GM18526 (cell line): Measurements from ENCODE around the gene CARMIL1.

Experiments used
- POLR2A ChIP-seq: IDR thresholded peaks from 3 replicates; pipeline ENCODE4 v1.6.1; 2011; ENCODE audit not compliant: insufficient read length; ENCODE audit errors: extremely low read depth

The CARMIL1 gene

DNA sequence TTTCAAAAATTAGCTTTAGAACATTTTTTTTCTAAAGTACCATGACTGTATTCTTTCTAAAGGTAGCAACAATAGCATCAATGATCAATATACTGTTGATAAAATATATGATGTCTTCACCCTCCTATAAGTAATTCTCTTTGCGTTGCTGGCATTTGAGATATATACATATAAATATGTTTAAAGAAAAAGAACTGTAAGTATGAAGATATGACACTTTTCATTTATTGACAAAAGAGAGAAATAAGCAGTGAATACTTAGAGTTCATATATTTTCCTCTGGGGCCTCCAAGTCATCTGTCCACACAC is 323.5 kb downstream of the CARMIL1 start:
- no peak for TF ChIP-seq POLR2A

DNA sequence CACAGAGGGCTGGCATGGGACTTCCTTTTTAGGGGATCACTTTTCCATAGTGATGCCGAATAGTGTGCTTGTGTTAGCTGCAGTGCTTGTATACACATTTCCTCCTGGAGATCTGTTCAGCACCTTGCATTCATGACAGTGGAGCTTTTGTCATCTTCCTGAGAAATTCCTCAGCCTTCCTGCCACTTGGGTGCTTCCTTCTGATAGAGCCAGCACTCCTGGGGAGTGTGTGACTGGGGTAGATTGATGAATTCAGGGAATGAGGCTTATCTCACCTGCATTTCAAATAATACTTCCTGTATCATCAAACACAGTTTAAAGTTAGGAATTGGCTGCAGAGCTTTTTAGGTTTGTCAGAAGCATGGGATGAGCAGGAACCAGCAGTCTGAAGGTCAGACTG is 324.1 kb downstream of the CARMIL1 start:
- TF ChIP-seq POLR2A = no peak

DNA sequence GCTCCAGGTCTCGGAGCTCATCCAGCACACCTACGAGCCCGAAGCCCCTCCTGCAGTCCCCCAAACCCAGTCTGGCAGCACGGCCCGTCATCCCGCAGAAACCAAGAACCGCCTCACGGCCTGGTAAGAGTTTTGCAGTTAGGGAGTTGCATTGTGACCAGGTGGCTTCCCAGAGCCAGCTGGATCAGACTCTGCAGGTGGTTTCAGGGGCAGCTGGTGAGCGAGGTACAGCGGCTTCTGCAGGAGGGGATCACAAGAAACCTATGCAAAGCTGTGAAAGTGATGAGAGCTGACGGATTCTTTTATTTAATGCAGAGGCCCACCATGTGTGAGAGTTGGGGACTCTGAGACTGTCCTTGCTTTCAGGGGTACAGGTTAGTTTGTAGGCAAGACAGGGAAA is 327.0 kb downstream of the CARMIL1 start:
- TF ChIP-seq POLR2A = no peak

DNA sequence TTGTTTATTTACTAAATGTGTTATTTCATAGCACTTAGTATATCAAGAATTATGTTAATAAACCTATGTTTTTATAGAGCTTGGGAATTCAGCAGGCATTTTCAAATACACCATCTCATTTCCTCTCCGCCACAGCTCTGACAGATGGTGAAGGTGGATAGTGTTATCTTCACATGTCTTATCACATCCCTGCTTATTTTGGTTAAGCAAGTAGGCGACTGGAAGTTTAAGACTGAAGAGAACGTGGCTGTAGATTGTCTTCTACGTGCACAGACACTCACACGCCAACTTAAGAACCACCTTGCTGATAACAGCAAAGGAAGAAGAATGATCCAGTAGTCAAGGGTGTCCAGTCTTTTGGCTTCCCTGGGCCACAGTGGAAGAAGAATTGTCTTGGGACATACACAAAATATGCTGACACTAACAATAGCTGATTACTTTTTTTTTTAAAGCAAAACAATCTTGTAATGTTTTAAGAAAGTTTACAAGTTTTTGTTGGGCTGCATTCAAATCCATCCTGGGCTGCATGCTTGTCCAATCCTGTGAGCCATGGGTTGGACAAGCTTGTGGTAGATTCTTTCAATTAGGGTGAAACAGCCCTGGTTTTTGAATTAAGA is 329.5 kb downstream of the CARMIL1 start:
- no peak for TF ChIP-seq POLR2A

DNA sequence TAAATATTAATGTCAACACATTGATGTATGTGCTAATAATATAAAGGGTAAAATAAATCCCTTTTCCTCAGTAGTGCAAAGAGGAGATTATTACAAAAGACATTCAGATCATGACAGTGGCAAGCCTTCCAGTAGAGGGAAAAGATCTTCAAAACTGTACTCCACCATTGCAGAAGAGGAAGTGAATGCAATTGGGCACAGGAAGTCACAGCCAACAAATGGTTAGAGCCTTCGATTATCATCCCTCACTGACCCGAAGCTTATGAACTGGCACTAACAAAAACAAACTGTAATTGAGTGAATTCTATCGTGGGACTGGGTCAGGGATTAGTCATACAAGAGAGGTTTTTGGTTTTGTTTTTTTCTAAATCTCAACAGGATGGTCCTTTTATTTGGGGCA is 333.5 kb downstream of the CARMIL1 start:
- TF ChIP-seq POLR2A = no peak

DNA sequence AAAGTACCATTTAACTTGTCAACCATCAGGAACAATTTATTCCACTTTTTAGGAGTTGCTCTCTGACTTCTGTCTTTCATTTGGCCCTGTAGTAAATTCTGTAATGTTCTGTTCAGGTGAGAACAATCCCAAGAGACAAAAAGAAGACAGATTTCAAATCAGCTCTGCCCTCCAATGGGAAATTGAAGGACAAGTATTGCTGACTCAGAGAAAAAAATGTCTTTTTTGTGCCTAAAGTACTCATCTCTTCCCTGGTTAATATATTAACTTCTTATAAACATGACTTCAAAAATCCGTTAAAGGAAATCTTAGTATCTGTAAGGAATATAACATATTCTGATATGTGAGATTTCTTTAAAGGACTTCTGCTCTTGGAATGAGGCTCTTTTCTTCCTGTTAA is 334.2 kb downstream of the CARMIL1 start:
- TF ChIP-seq POLR2A = no peak

DNA sequence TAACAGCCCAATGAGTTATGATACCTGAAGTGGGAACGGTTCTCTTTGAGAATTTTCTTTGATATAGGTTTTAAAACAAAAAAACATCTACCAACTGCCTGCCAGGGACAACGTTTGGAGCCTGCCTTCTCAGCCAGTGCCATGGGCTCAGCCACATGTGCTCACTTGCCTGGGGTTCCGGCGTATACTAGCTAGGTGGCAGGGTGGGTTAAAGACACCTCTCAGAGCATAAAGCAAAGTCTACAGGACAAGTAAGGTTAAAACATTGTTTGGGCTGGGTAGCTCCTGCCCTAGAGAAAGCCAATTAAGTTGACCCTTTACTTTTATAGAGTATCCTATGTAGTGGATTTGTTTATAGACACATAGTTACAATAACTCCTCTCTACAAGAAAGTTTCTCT is 334.9 kb downstream of the CARMIL1 start:
- TF ChIP-seq POLR2A = no peak

DNA sequence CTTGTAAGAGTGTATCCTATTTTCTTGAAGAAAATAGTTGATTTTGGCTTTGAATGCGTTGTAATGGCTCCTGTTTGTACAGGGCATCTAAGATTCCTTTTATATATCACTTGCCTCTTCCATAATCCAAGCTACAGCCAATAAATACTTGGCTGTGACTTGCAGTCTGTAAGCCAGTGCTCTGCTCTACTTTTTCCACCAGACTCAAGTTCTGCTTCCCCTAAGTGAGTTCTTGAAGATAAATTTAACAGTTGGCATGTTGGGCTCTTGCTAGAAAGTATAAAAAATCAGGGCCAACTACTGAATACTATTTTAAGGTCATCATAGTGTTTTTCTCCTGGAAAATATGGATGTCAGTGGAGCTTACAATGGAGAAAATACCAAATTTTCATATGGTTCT is 336.3 kb downstream of the CARMIL1 start:
- no peak for TF ChIP-seq POLR2A

DNA sequence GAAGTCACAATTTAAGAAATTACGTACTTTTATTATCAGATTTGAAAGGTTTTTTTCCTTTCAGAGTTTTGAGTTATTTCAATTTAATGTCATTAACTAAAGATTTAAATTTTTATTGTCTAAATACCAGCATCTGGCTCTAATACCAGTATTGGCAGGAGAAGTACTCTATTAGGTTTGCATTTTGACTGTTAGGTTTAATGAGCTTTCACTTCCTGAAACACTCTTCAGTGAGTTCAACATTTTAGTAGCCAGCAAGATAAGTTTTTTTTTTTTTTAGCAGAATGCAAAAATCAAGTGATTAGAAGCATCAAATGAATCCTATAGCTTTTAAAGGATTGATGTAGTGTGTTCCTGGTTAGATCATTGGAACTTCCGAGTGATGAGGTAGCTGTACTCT is 338.8 kb downstream of the CARMIL1 start:
- TF ChIP-seq POLR2A = no peak

DNA sequence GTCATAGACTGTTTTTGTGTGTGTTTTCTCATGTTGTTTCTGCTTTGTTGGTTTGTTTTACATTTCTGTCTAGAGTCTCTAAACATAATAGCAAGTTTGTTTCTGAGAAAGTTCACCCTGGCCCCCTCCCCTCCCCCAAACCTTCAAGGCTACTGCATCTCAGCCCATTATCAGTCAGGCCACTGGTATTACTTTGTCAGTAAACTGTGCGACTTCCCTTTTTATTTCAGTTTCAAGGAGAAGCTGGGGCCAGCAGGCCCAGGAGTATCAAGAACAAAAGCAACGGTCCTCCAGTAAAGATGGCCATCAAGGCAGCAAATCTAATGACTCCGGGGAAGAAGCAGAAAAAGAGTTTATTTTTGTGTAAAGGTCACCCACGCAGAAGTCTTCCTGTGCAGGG is 340.0 kb downstream of the CARMIL1 start:
- no peak for TF ChIP-seq POLR2A

DNA sequence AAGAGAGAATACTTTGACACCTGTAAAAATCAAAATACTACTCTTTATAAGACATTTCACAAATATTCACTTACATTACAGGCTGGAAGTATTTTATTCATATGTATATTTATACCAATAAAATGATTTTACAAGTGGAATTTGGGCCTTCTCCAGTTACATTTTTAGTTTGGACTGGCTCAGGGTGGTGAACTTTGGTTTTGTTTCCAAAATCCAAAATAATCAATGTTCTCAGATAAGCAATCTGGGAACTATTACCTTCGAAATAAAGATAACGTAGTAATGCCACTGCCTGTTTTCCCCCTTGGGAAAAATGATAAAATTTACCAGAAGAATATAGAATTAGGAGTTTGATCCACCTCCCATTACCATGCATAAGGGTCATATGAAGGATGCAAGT is 341.2 kb downstream of the CARMIL1 start:
- no peak for TF ChIP-seq POLR2A

DNA sequence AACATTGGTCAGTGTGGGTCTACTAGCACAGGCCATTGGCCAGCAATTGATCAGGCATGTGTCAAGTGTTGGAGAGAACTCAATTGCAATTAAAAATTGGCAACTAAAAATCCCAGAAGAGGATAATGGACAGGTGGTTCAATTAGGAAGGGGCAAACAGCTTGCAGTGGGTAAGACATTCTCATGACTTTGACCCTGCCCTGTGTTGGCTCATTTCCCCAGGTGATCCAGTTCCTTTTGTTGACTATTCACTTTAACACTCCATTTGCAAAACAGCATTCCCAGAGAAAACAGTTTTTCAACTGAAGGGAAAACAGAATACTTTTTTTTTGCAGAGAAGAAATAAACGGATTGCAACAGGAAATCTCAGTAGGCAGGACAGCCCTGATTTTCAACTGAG is 343.9 kb downstream of the CARMIL1 start:
- no peak for TF ChIP-seq POLR2A

DNA sequence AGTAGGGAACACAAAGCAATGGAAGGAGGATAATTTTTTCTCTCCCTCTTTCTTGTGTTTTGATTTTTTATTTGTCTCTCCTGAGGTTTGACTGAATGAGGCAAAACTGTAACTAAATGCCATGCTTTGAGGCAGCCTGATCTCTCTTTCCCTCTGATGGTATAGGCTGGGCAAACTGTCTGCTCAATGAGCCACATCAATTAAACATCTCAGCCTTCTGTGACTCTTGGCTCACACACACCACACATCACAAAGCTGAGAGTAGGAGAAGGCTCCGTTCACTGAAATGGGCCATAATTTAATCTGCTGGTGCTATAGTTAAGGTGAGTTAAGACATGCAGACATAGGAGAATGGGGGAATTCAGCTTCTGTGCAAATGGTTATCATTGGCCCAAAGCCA is 344.7 kb downstream of the CARMIL1 start:
- no peak for TF ChIP-seq POLR2A

DNA sequence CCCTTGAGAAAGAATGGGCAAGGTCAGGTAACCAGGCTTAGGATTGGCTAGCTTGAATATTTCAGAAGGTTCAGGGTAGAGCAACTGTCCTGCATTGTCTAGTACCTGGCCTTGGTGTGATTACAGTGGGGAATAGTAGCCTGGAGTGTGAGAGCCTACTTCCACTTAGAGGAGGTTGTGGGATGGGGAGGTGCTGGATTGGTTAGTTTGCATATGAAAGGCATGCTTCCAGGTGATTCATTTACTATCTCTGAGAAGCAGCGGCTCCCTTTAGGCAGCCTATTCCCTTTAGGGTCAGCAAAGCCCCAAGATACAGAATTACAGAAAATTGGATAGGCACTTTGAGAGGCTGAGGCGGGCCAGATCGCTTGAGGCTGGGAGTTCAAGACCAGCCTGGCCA is 347.8 kb downstream of the CARMIL1 start:
- TF ChIP-seq POLR2A = no peak

DNA sequence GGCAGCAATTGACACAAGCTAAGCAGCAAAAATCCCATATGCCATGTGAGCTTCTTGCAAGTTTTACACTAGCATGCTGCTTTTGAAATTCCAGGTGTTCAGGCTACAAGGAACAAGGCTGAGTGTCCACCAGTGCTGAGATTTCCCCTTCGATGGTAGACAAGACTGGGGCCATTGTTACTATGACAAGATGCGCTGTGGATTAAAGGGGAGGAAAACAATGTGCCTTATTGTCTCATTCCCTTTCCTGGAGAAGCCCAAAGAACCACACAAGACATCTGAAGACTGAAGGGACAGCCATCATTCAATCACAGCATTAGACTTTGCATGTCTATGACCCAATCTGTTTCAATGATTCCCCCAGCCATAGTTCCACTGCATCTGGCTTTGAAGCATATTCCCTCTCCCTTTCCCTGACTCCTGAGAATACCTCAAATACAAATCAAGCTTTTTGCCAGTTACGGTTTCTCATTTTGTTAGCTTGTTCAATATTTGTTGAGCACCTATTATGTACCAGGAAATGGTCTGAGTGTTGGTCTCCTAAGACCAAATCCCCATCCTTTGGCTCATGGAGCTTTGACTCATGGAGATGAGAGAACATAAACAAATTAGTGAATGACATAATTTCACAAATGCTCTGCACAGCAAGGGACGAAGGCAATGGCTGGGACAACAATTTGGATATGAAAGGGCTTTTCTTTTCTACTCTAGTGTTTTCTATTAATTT is 349.5 kb downstream of the CARMIL1 start:
- no peak for TF ChIP-seq POLR2A

DNA sequence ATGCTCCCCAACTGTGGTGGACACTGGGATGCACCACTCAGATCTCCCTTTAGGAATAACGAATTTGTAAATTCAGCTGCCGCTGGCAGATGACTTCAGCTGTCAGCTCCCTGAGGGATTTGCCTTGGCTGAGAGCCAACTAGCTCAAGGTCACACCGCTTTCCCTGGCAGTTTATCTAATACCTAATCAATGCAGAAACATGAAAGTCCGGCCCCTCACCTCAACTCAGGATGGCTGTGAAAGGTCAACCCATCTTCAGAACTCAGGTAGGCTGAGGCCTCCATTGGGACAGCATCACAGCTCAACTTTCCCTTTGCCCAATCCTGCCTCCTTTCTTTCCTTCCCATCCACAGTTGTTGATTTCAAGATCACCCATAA is 350.0 kb downstream of the CARMIL1 start:
- TF ChIP-seq POLR2A = no peak
